Gastrocnemius medialis (tissue), 4 donors: Measurements from ENCODE around the gene ADGRB3.

Experiments
- CTCF ChIP-seq, 5 experiments: fragments of 450-650 bp in 3 of 5; fragments of 200-600 bp in 2 of 5; sonication (generic) in 2 of 5; IDR thresholded peaks in 4 of 5; conservative IDR thresholded peaks in 1 of 5; 1 replicate in 4 of 5; 2 replicates in 1 of 5; pipeline ENCODE4 v1.5.1; 2016 to 2019; ENCODE audit warnings: antibody characterized with exemption in 5 of 5, mild to moderate bottlenecking in 3 of 5, moderate library complexity in 3 of 5
- POLR2A ChIP-seq, 2 donors: fragments of 450-650 bp; IDR thresholded peaks; one replicate each; pipeline ENCODE4 v1.6.1; 2017; ENCODE audit warnings: antibody characterized with exemption in 2 of 2, mild to moderate bottlenecking in 2 of 2, moderate library complexity in 2 of 2

- TF ChIP-seq CTCF (IDR thresholded peaks at IDR 0.05 in 4 of 5, conservative IDR thresholded peaks at IDR 0.05 in 1 of 5) (no peak), POLR2A (IDR thresholded peaks at IDR 0.05) (no peak)
Observed at GRCh38 chr6:68641172-68641571, 6.1 kb downstream of the ADGRB3 start.
